Thyroid gland (tissue), 4 donors: ENCODE measurements around the gene UNC13C.

Experiments used
- POLR2A ChIP-seq, 2 donors: fragments of 450-650 bp; IDR thresholded peaks; one replicate each; pipeline ENCODE4 v1.6.1; 2017; ENCODE audit warnings: antibody characterized with exemption in 2 of 2, mild to moderate bottlenecking in 2 of 2, moderate library complexity in 1 of 2
- TF ChIP-seq, protein P1 (sequence below), 6 experiments: fragments of 200-600 bp in 3 of 6; fragments of 450-650 bp in 3 of 6; sonication (generic) in 3 of 6; IDR thresholded peaks; one replicate each; pipeline ENCODE4 v1.5.1; 2016 to 2019; ENCODE audit warnings: antibody characterized with exemption in 6 of 6, mild to moderate bottlenecking in 2 of 6, inconsistent platforms in 1 of 6, moderate library complexity in 1 of 6

DNA sequence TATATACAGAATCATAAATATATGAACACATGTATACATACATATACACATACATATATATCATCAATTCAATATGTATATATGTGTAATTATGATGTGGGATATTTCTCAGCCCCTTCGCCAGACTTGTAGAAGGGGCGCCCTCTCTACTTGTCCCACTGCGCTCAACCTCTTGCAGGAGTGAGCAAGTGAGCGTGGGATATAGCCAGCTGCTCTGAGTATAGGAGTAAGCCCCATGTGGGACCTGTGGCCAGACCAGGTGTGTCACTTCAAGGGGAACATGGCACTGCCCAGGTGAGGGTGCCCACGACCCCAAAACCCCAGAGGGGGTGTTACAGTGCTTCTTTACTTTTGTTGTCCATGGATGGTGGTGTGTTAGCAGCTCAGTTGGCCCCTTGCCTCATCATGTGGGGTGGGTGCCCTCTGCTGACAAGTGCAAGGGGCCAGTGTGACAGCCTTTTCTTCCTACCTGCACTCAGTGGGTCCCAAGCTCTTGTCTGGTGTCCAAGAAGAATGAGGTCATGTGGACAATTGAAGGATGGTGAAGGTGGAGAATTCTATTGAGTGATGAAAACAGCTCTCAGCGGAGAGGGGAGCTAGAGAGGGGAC lies 304.1 kb downstream of the UNC13C start:
- TF ChIP-seq, protein P1, sequence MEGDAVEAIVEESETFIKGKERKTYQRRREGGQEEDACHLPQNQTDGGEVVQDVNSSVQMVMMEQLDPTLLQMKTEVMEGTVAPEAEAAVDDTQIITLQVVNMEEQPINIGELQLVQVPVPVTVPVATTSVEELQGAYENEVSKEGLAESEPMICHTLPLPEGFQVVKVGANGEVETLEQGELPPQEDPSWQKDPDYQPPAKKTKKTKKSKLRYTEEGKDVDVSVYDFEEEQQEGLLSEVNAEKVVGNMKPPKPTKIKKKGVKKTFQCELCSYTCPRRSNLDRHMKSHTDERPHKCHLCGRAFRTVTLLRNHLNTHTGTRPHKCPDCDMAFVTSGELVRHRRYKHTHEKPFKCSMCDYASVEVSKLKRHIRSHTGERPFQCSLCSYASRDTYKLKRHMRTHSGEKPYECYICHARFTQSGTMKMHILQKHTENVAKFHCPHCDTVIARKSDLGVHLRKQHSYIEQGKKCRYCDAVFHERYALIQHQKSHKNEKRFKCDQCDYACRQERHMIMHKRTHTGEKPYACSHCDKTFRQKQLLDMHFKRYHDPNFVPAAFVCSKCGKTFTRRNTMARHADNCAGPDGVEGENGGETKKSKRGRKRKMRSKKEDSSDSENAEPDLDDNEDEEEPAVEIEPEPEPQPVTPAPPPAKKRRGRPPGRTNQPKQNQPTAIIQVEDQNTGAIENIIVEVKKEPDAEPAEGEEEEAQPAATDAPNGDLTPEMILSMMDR (IDR thresholded peaks at IDR 0.05): no peak
- no peak for TF ChIP-seq POLR2A (IDR thresholded peaks at IDR 0.05)
